C4-2B (cell line): ENCODE data around the gene PHKA2.

Experiments used
- H3K27ac ChIP-seq: fragments of 450-650 bp; 2 replicates; pipeline ENCODE4 v1.5.1; 2017
- ZFX ChIP-seq: fragments of 450-650 bp; IDR thresholded peaks from 2 replicates; pipeline ENCODE4 v1.6.1; 2017
- TF ChIP-seq, protein P1 (sequence below): fragments of 450-650 bp; conservative IDR thresholded peaks from 2 replicates; pipeline ENCODE4 v1.5.1; 2017; ENCODE audit warnings: mild to moderate bottlenecking

PHKA2 gene

DNA sequence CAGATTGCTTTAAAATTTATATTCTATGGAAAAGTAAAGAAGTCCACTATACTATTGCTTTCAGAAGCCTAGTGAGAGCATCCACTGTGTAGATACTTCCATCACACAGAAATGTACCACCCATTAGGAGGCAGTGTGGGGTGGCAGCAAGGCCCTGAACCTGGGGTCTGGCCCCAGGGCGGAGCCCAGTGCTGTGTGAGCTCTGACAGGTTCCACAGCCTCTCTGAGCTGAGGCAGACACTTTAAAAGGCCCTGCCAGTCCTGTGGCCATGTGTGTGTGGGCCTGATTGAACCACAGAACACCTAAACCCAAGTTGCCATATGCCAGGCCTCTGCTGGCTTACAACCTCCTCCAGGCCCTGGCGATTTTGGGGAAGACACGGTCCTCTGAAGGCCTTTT, 49.2 kb downstream of the PHKA2 start:
- TF ChIP-seq, protein P1, sequence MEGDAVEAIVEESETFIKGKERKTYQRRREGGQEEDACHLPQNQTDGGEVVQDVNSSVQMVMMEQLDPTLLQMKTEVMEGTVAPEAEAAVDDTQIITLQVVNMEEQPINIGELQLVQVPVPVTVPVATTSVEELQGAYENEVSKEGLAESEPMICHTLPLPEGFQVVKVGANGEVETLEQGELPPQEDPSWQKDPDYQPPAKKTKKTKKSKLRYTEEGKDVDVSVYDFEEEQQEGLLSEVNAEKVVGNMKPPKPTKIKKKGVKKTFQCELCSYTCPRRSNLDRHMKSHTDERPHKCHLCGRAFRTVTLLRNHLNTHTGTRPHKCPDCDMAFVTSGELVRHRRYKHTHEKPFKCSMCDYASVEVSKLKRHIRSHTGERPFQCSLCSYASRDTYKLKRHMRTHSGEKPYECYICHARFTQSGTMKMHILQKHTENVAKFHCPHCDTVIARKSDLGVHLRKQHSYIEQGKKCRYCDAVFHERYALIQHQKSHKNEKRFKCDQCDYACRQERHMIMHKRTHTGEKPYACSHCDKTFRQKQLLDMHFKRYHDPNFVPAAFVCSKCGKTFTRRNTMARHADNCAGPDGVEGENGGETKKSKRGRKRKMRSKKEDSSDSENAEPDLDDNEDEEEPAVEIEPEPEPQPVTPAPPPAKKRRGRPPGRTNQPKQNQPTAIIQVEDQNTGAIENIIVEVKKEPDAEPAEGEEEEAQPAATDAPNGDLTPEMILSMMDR = no peak
- H3K27ac ChIP-seq = no peak overlapping the region

DNA sequence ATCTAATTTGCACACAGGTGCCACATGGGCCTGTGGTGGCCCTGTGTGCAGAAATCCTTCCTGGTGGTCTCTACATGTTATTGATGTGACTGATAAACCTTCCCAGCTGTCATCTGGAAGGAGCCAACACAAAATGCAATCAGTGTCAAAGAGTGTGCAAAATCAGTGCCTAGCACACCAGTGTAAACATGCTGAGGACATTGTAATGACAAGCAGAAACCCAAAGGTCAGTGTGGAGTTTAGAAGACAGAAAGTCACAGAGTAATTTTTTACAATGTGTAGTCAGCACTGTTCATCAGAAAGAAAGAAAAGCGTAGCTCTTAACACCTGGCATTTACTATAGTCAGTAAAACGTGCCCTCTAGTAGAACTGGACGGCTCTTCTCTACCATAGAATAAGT, 50.3 kb downstream of the PHKA2 start:
- TF ChIP-seq, protein P1 = no peak
- no peak overlapping the region for H3K27ac ChIP-seq

DNA sequence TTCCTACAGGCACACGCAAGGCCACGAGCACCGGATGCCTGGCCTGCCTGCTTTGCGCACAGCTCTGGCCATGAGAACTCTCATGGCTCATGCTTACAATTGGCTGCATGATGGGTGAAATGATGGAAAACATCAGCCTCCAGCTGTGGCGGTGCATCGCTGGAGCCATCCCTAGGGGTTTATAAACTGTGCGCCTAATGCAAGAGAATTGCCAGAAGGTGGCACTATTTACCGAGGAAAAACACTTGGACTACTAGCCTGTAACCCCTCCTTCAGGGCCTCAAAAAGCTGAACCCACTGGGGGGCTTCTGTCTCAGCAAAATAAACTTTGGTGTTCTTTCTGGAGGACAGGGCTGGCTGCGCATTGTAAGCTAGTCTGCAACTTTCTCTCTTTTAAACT, 51.9 kb downstream of the PHKA2 start:
- H3K27ac ChIP-seq = no peak overlapping the region
- TF ChIP-seq, protein P1 = peak; percentile 48
- TF ChIP-seq ZFX = no peak

DNA sequence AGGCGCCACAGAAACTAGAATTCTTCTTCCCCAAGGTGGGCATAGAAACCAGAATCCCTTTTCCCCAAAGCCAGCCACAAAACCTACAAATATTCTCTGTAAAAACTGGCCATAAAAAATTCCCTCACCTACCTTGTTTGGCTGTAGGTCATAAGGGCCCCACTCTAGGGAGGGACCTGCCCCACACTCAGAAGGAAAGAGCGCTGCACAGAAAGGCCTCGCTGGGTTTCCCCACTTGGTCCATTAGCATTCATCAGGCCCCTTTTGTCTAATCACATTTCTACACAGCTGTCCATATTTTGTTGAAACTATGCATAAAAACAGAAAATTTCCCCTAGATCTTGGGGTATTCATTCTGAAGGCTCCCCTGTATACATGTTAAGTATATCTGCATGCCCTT, 54.1 kb downstream of the PHKA2 start:
- TF ChIP-seq, protein P1 = no peak
- TF ChIP-seq ZFX = no peak
- no peak overlapping the region for H3K27ac ChIP-seq

DNA sequence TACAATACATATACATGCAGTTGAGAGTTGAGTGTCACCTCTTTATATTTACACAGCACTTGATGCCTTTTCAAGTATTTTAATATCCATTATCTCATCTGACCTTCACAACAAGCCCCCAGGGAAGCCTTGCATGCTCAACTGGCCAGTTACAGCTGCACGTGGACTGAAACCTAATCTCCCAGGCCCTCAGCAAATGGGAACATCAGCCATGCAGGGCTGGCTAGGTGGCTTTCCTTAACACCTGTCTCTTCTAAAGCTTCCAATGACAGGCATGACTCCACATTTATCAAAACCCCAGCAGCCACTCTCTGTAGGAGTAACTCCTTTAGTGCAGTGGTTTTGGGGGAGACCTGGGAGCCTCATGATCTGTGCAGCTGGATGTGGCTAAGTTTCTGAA, 56.4 kb downstream of the PHKA2 start:
- TF ChIP-seq, protein P1 = no peak
- TF ChIP-seq ZFX = no peak
- H3K27ac ChIP-seq = no peak overlapping the region

DNA sequence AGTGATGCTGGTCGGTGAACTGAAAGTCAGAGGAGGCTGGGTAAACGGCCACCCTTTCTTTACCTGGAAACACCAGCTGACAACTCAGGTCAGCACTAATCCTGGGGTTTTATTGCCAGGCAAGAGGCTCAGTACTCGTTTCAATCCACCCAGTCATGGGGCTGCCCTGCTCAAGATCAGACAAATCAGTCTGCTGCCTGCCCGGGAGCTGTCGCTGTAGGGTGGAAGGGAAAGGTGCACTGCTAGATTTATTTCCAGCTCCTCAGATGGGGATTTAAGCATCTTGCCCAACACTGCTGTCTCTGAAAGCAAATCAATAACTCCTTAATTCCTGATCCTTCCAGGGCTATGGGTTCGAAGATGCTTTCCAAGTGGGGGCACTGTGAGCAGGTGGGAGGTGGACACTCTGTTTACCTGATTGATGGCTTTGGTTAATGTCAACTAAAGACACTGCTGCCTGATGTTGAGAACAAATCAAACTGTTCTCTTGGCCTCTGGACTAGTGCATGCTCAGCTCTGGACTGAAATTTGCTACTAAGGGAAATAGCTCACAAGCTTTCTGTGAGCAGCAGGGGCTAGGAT, 59.3 kb downstream of the PHKA2 start:
- H3K27ac ChIP-seq = no peak overlapping the region
- TF ChIP-seq, protein P1 = no peak
- no peak for TF ChIP-seq ZFX

DNA sequence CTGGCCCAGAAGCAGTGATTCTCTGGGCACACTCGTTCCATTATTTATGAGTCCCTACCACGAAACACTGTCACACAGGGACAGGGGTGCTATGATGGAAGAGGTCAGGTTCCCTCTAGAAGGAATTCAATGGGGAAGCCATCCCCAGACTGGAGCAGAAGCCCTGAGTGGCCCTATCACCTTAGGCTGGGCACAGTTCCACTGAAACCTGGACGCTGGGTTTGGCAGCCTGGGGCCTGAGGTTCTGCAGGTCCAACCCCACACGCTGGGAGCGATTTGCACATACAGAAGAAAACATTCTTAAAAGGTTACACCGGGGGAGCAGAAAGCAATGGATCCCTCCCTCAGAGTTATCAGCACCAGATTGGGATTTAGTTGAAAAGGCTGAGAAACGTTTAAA, 63.3 kb downstream of the PHKA2 start:
- no peak overlapping the region for H3K27ac ChIP-seq
- TF ChIP-seq, protein P1 = no peak
- TF ChIP-seq ZFX = no peak
